ENCODE data around the gene CPNE5. TPM values are rescaled to one million over a fixed set of nuclear protein-coding genes. Genes with fewer than 3 reads are reported as not detected.
A peak's percentile ranks its signal among the peaks of the same experiment; 100 is the strongest.

CPNE5 gene
- total and polyA plus RNA-seq, 9 of the 15 experiments (the other 6 are each of a cell fraction or from before 2014, with no cell fraction given) = 0.14 to 1.0 (median 0.46) TPM; not detected in 2

DNA sequence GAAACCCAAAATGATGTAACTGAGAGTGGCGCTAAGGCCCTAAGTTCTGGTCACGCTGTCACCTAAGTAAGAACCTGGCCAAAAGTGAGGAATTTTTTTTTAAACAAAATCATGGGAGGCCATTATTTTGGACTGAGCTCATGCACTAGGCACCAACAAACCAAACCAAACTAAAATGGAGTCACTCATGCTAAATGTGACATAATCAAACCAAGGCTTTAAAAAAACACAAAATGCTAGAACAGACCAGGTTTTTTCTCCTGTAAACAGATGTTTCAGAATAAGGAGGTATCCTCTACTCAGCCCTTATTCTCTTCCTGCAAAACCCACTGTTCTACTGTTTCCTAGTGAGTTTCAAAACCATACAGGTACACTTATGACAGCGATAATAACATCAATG lies 45.4 kb upstream of the CPNE5 start (continued):
- TF ChIP-seq, protein P1, sequence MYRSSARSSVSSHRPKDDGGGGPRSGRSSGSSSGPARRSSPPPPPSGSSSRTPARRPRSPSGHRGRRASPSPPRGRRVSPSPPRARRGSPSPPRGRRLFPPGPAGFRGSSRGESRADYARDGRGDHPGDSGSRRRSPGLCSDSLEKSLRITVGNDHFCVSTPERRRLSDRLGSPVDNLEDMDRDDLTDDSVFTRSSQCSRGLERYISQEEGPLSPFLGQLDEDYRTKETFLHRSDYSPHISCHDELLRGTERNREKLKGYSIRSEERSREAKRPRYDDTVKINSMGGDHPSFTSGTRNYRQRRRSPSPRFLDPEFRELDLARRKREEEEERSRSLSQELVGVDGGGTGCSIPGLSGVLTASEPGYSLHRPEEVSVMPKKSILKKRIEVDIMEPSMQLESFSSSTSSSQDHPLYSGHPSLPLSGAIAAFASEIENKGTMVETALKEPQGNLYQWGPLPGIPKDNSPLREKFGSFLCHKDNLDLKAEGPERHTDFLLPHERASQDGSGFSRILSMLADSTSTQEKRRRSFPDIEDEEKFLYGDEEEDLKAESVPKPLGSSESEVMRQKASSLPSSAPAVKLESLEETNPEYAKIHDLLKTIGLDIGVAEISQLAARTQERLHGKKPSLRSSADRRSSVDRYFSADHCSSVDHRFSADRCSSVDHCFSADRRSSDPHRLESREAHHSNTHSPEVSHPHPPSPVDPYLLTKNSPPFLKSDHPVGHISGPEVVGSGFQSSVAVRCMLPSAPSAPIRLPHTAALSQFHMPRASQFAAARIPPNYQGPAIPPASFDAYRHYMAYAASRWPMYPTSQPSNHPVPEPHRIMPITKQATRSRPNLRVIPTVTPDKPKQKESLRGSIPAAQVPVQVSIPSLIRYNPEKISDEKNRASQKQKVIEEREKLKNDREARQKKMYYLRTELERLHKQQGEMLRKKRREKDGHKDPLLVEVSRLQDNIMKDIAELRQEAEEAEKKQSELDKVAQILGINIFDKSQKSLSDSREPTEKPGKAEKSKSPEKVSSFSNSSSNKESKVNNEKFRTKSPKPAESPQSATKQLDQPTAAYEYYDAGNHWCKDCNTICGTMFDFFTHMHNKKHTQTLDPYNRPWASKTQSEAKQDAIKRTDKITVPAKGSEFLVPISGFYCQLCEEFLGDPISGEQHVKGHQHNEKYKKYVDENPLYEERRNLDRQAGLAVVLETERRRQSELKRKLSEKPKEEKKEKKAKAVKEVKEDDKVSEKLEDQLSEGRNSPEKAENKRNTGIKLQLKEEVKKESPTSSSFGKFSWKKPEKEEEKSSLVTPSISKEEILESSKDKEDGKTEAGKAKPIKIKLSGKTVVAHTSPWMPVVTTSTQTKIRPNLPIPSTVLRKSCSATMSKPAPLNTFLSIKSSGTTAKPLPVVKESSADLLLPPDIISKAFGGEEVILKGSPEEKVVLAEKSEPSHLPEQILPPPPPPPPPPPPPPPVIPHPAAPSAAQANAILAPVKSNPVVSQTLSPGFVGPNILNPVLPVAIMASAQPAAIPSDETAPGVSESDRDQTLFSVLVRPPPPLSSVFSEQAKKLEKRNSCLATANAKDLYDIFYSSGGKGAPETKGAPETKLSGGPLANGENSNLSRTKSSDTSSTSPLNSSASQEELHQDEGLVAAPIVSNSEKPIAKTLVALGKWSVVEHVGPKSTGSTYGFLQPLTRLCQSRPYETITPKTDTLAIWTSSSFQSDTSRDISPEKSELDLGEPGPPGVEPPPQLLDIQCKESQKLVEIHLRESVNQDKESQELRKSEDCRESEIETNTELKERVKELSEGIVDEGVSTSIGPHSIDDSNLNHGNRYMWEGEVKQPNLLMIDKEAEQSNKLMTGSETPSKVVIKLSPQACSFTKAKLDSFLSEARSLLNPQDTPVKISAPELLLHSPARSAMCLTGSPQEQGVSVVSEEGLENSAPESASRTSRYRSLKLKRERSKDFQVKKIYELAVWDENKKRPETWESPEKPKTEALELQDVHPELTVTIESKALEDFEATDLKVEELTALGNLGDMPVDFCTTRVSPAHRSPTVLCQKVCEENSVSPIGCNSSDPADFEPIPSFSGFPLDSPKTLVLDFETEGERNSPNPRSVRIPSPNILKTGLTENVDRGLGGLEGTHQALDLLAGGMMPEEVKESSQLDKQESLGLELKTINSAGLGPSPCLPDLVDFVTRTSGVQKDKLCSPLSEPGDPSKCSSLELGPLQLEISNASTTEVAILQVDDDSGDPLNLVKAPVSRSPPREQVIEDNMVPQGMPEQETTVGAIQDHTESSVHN (IDR thresholded peaks at IDR 0.05; ENCODE audit: borderline replicate concordance in 1 of 2, low read depth in 1 of 2) = no peak
- TF ChIP-seq RBM25 (IDR thresholded peaks at IDR 0.05; ENCODE audit: low read depth, low read length, severe bottlenecking) = no peak
- TF ChIP-seq KLF1 (tag; IDR thresholded peaks at IDR 0.05) = no peak
- peak; percentile 73; the same call in 1 of the 2 replicates for TF ChIP-seq ZNF140 (CRISPR knock-in tag; IDR thresholded peaks at IDR 0.05)
- no peak for TF ChIP-seq TAF9B (IDR thresholded peaks at IDR 0.05; ENCODE audit: partially characterized antibody)
- no peak for TF ChIP-seq CEBPG (CRISPR knock-in tag; IDR thresholded peaks at IDR 0.05)
- TF ChIP-seq CEBPG (tag; conservative IDR thresholded peaks at IDR 0.05 in 1 of 2, IDR thresholded peaks at IDR 0.05 in 1 of 2) = no peak
- no peak for TF ChIP-seq CAMTA2 (CRISPR knock-in tag; conservative IDR thresholded peaks at IDR 0.05)
- TF ChIP-seq ZNF175 (CRISPR knock-in tag; IDR thresholded peaks at IDR 0.05; ENCODE audit: low read depth) = peak; percentile 84
- no peak for TF ChIP-seq OTX1 (CRISPR knock-in tag; IDR thresholded peaks at IDR 0.05)
- TF ChIP-seq, protein P2, sequence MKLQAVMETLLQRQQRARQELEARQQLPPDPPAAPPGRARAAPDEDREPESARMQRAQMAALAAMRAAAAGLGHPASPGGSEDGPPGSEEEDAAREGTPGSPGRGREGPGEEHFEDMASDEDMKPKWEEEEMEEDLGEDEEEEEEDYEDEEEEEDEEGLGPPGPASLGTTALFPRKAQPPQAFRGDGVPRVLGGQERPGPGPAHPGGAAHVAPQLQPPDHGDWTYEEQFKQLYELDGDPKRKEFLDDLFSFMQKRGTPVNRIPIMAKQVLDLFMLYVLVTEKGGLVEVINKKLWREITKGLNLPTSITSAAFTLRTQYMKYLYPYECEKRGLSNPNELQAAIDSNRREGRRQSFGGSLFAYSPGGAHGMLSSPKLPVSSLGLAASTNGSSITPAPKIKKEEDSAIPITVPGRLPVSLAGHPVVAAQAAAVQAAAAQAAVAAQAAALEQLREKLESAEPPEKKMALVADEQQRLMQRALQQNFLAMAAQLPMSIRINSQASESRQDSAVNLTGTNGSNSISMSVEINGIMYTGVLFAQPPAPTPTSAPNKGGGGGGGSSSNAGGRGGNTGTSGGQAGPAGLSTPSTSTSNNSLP (IDR thresholded peaks at IDR 0.05; ENCODE audit: borderline replicate concordance, low read depth, low read length) = no peak
- TF ChIP-seq TAF7 (tag; IDR thresholded peaks at IDR 0.05) = peak; percentile 80
- peak; percentile 38; the same call in 1 of the 2 replicates for TF ChIP-seq ETV1 (tag; conservative IDR thresholded peaks at IDR 0.05; ENCODE audit: low read depth)
- no peak for TF ChIP-seq MYBL2 (IDR thresholded peaks at IDR 0.05; ENCODE audit: low read depth)
- no peak for TF ChIP-seq MYBL2 (CRISPR knock-in tag; IDR thresholded peaks at IDR 0.05; ENCODE audit: borderline replicate concordance)
- peak; percentile 73; the same call in 1 of the 2 replicates for TF ChIP-seq ZFPM2 (CRISPR knock-in tag; IDR thresholded peaks at IDR 0.05)
- TF ChIP-seq, protein P3, sequence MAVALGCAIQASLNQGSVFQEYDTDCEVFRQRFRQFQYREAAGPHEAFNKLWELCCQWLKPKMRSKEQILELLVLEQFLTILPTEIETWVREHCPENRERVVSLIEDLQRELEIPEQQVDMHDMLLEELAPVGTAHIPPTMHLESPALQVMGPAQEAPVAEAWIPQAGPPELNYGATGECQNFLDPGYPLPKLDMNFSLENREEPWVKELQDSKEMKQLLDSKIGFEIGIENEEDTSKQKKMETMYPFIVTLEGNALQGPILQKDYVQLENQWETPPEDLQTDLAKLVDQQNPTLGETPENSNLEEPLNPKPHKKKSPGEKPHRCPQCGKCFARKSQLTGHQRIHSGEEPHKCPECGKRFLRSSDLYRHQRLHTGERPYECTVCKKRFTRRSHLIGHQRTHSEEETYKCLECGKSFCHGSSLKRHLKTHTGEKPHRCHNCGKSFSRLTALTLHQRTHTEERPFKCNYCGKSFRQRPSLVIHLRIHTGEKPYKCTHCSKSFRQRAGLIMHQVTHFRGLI (CRISPR knock-in tag; IDR thresholded peaks at IDR 0.05) = peak; percentile 80
